Measurements from ENCODE around the gene HSPA1B.

DNA sequence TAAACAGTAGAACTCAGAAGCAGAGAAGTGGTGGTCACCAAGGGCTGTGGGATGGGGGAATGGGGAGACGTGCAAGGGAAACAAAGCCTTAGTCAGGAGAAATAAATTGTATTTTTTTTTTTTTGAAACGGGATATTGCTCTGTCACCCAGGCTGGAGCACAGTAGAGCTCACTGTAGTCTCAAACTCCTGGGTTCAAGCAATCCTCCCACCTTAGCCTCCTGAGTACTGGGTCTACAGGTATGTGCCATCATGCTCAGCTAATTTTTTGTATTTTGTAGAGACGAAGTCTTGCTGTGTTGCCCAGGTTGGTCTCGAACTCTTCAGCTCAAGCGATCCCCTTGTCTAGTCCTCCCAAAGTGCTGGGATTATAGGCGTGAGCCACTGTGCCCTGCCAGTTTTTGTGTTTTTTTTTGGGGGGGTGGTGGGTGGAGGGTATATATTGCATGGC is 3.4 kb downstream of the HSPA1B start:
- TF ChIP-seq, protein P1, sequence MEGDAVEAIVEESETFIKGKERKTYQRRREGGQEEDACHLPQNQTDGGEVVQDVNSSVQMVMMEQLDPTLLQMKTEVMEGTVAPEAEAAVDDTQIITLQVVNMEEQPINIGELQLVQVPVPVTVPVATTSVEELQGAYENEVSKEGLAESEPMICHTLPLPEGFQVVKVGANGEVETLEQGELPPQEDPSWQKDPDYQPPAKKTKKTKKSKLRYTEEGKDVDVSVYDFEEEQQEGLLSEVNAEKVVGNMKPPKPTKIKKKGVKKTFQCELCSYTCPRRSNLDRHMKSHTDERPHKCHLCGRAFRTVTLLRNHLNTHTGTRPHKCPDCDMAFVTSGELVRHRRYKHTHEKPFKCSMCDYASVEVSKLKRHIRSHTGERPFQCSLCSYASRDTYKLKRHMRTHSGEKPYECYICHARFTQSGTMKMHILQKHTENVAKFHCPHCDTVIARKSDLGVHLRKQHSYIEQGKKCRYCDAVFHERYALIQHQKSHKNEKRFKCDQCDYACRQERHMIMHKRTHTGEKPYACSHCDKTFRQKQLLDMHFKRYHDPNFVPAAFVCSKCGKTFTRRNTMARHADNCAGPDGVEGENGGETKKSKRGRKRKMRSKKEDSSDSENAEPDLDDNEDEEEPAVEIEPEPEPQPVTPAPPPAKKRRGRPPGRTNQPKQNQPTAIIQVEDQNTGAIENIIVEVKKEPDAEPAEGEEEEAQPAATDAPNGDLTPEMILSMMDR (conservative IDR thresholded peaks at IDR 0.05; ENCODE audit: low read depth, low read length): no peak
- TF ChIP-seq EZH2 (IDR thresholded peaks at IDR 0.05; ENCODE audit: low read length, unreplicated experiment): no peak

All from PC-3 (cell line).